HepG2 (cell line): ENCODE data around the gene VDR. TPM values are rescaled to one million over a fixed set of nuclear protein-coding genes. Genes with fewer than 3 reads are reported as not detected.

Source experiments
- E2F2 ChIP-seq: sonication (generic); formaldehyde crosslinking; IDR thresholded peaks from 2 replicates; pipeline ENCODE4 v1.4.0; 2020; ENCODE audit warnings: missing genetic modification reagents, borderline replicate concordance
- FOXM1 ChIP-seq: sonication (generic); formaldehyde crosslinking; IDR thresholded peaks from 2 replicates; pipeline ENCODE4 v1.5.0; 2020; ENCODE audit warnings: missing genetic modification reagents
- FOXP1 ChIP-seq, 2 experiments: fragments of 450-650 bp in 1 of 2; IDR thresholded peaks; 2 replicates each; pipeline ENCODE4 v1.6.1; 2017 to 2018; ENCODE audit warnings: antibody characterized with exemption in 1 of 2
- FOXP4 ChIP-seq: sonication (generic); formaldehyde crosslinking; IDR thresholded peaks from 2 replicates; pipeline ENCODE4 v1.4.0; 2020; ENCODE audit warnings: missing genetic modification reagents
- HNF4G ChIP-seq, 2 experiments: sonication (generic) in 1 of 2; formaldehyde crosslinking in 1 of 2; IDR thresholded peaks; 2 replicates each; pipeline versions ENCODE4 v1.4.0 to v1.6.1; 2011 to 2020; ENCODE audit warnings: borderline replicate concordance in 2 of 2, low read depth in 2 of 2, mild to moderate bottlenecking in 2 of 2, low read length in 1 of 2, missing genetic modification reagents in 1 of 2, moderate library complexity in 1 of 2
- IRF9 ChIP-seq: sonication (generic); formaldehyde crosslinking; IDR thresholded peaks from 2 replicates; pipeline ENCODE4 v1.8.0; 2022; ENCODE audit warnings: missing genetic modification reagents, mild to moderate bottlenecking, borderline replicate concordance
- KDM6A ChIP-seq: IDR thresholded peaks from 2 replicates; pipeline ENCODE4 v1.6.1; 2016; ENCODE audit warnings: low read depth
- RXRA ChIP-seq: sonication (generic); formaldehyde crosslinking; IDR thresholded peaks from 2 replicates; pipeline ENCODE4 v1.5.1; 2020; ENCODE audit warnings: missing genetic modification reagents
- SIX4 ChIP-seq: sonication (generic); formaldehyde crosslinking; IDR thresholded peaks from 2 replicates; pipeline ENCODE4 v1.4.0; 2020; ENCODE audit warnings: missing genetic modification reagents
- SYNCRIP ChIP-seq: fragments of 200-400 bp; formaldehyde crosslinking; IDR thresholded peaks from 2 replicates; pipeline ENCODE4 v1.6.1; 2018; ENCODE audit warnings: mild to moderate bottlenecking, low read depth, low read length; ENCODE audit not compliant: insufficient read depth
- WIZ ChIP-seq: sonication (generic); formaldehyde crosslinking; IDR thresholded peaks from 2 replicates; pipeline ENCODE4 v1.5.1; 2020; ENCODE audit warnings: mild to moderate bottlenecking, missing genetic modification reagents
- ZBTB10 ChIP-seq: sonication (generic); formaldehyde crosslinking; IDR thresholded peaks from 2 replicates; pipeline ENCODE4 v1.4.0; 2020; ENCODE audit warnings: missing genetic modification reagents, borderline replicate concordance
- ZNF292 ChIP-seq: sonication (generic); formaldehyde crosslinking; IDR thresholded peaks from 2 replicates; pipeline ENCODE4 v1.8.1; 2022; ENCODE audit warnings: mild to moderate bottlenecking, low read depth, missing genetic modification reagents, borderline replicate concordance
- ZNF512 ChIP-seq: sonication (generic); formaldehyde crosslinking; IDR thresholded peaks from 2 replicates; pipeline ENCODE4 v1.4.0; 2020; ENCODE audit warnings: mild to moderate bottlenecking, missing genetic modification reagents
- ZNF549 ChIP-seq: sonication (generic); formaldehyde crosslinking; IDR thresholded peaks from 2 replicates; pipeline ENCODE4 v1.5.0; 2020; ENCODE audit warnings: missing genetic modification reagents
- ZNF567 ChIP-seq: sonication (generic); formaldehyde crosslinking; IDR thresholded peaks from 2 replicates; pipeline ENCODE4 v1.8.1; 2023; ENCODE audit warnings: mild to moderate bottlenecking, missing genetic modification reagents, borderline replicate concordance
- ZNF644 ChIP-seq: IDR thresholded peaks from 2 replicates; pipeline ENCODE4 v1.6.1; 2016; ENCODE audit warnings: low read depth
- ZNF878 ChIP-seq: sonication (generic); formaldehyde crosslinking; IDR thresholded peaks from 2 replicates; pipeline ENCODE4 v1.8.1; 2023; ENCODE audit warnings: mild to moderate bottlenecking, missing genetic modification reagents, moderate library complexity
- polyA plus RNA-seq, 8 experiments: library from polyadenylated mRNA; depleted of rRNA in 3 of 8; stranded (reverse) in 7 of 8; unstranded in 1 of 8; fragments of >200 nt; fragmentation: Illumina TruSeq in 4 of 8; extraction: Trizol in 4 of 8; gene quantifications; 2 replicates each; pipeline versions ENCODE4 v1.2.1 to v1.2.3, GENCODE V29; 2011 to 2016; ENCODE audit warnings: low read depth in 4 of 8, missing spikeins in 1 of 8, mixed read lengths in 1 of 8; ENCODE audit not compliant: insufficient read depth in 1 of 8
- total RNA-seq, 5 experiments: library from RNA; depleted of rRNA; stranded (reverse); fragments of >200 nt; fragmentation: Illumina TruSeq; extraction: Trizol; gene quantifications; 2 replicates each; pipeline ENCODE4 v1.2.3, GENCODE V29; 2016; ENCODE audit warnings: low read depth in 1 of 5

VDR gene
- total and polyA plus RNA-seq, 2 of the 13 experiments (the other 11 are each of a cell fraction or from before 2014, with no cell fraction given): 0.08 to 0.33 TPM

- no peak for TF ChIP-seq E2F2
- TF ChIP-seq ZBTB10 (CRISPR knock-in tag): no peak
- TF ChIP-seq KDM6A (CRISPR knock-in tag): no peak
- TF ChIP-seq FOXP4 (CRISPR knock-in tag): 0 out of 2 replicates have a peak, but pooled peaks have one; percentile 6
- no peak for TF ChIP-seq ZNF878 (CRISPR knock-in tag)
- TF ChIP-seq HNF4G (IDR thresholded peaks at IDR 0.05; ENCODE audit: borderline replicate concordance, low read depth, low read length): peak; percentile 40; the same call in 1 of the 2 replicates
- TF ChIP-seq HNF4G (CRISPR knock-in tag; IDR thresholded peaks at IDR 0.05; ENCODE audit: borderline replicate concordance, low read depth): no peak
- no peak for TF ChIP-seq FOXM1 (CRISPR knock-in tag)
- TF ChIP-seq WIZ (CRISPR knock-in tag): peak; percentile 65; the same call in 1 of the 2 replicates
- TF ChIP-seq ZNF644: peak; percentile 98
- TF ChIP-seq FOXP1 (IDR thresholded peaks at IDR 0.05): no peak
- TF ChIP-seq FOXP1 (CRISPR knock-in tag; IDR thresholded peaks at IDR 0.05): no peak
- TF ChIP-seq ZNF549 (CRISPR knock-in tag): no peak
- TF ChIP-seq ZNF292 (CRISPR knock-in tag): peak; percentile 49; the same call in 1 of the 2 replicates
- TF ChIP-seq IRF9: no peak
- no peak for TF ChIP-seq SIX4
- TF ChIP-seq ZNF567 (CRISPR knock-in tag): no peak
- no peak for TF ChIP-seq SYNCRIP
- no peak for TF ChIP-seq RXRA
- TF ChIP-seq ZNF512 (CRISPR knock-in tag): no peak
Observed at GRCh38 chr12:47909839-47910465, 5.2 kb upstream of the VDR start (continued).
